AG04450 (cell line): ENCODE measurements around the gene SRRM1. TPM values are rescaled to one million over a fixed set of nuclear protein-coding genes. Genes with fewer than 3 reads are reported as not detected.
"Not testable (repeated sequence)": the region's sequence is repeated elsewhere in the genome, so short reads cannot be mapped to it uniquely, and the experiment has no call there.

Source experiments
- CTCF ChIA-PET: fragments of 300-600, 350-600 bp; formaldehyde crosslinking; extraction: SDS; loops from one replicate; lab custom pipeline; 2022; ENCODE audit warnings: antibody characterized with exemption, inconsistent platforms; lab: Charles Lee
- POLR2A ChIA-PET: fragments of 350-600 bp; formaldehyde crosslinking; extraction: SDS; loops from one replicate; lab custom pipeline; 2021; ENCODE audit warnings: antibody characterized with exemption, inconsistent platforms; lab: Yijun Ruan, JAX
- DNase-seq: peaks from one replicate; pipeline ENCODE4 v3.0.0-alpha.2; 2011; ENCODE audit warnings: low read depth, low spot score
- H3K27ac ChIP-seq: one replicate; pipeline ENCODE4 v1.5.1; 2012; ENCODE audit warnings: low read depth, low read length, control low read depth
- H3K27me3 ChIP-seq: one replicate; pipeline ENCODE4 v1.6.0; 2012; ENCODE audit warnings: low read length; ENCODE audit not compliant: control insufficient read depth, insufficient read depth
- H3K4me3 ChIP-seq: 2 replicates; pipeline ENCODE4 v1.5.1; 2011; ENCODE audit warnings: mild to moderate bottlenecking, low read depth, low read length, control low read depth
- H3K9me3 ChIP-seq: 2 replicates; pipeline ENCODE4 v1.5.1; 2012; ENCODE audit warnings: low read length; ENCODE audit not compliant: control insufficient read depth, insufficient read depth
- CTCF ChIP-seq: IDR thresholded peaks from 2 replicates; pipeline ENCODE4 v1.5.1; 2011; ENCODE audit warnings: low read depth, low read length, control low read depth, inconsistent platforms
- polyA plus RNA-seq: library from polyadenylated mRNA; depleted of rRNA; stranded (reverse); fragments of >200 nt; gene quantifications from 2 replicates; pipeline ENCODE4 v1.2.3, GENCODE V29; 2011

Gene SRRM1
- polyA plus RNA-seq, 1 experiment: 61.2 TPM

- ChIA-PET POLR2A (interaction anchor here (0.7 to 1.4 kb wide), 3 partner anchors 9 to 105 kb away, joined by 3 to 4 read pairs (median 3); no protein-coding TSS in a partner anchor), CTCF (interaction anchor here (1.0 to 3.2 kb wide), 4 partner anchors 15 to 162 kb away, joined by 3 to 28 read pairs (median 9); no protein-coding TSS in a partner anchor)
- no peak overlapping the region for H3K27ac ChIP-seq
- no peak overlapping the region for H3K4me3 ChIP-seq
- no peaks in the 10 kb centered on the region for H3K27me3 ChIP-seq
- H3K9me3 ChIP-seq: peaks cover 2% of the 10 kb centered on the region
- DNase-seq: no peak
- no peak for TF ChIP-seq CTCF
These were observed 30.2 kb downstream of the SRRM1 start for GRCh38 chr1:24673341-24673740.

- POLR2A ChIA-PET, H3K9me3 ChIP-seq, H3K27me3 ChIP-seq, H3K27ac ChIP-seq, H3K4me3 ChIP-seq, DNase-seq, CTCF ChIA-PET: not testable (repeated sequence)
These were observed 35.3 kb downstream of the SRRM1 start for GRCh38 chr1:24678421-24678820.

GRCh38 chr1:24679725-24680124 lies 36.6 kb downstream of the SRRM1 start:
- Histone ChIP-seq H3K27ac (no peak overlapping the region), H3K9me3 (peaks cover 2% of the 10 kb centered on the region), H3K27me3 (no peaks in the 10 kb centered on the region), H3K4me3 (no peak overlapping the region)
- TF ChIP-seq CTCF: no peak
- CTCF ChIA-PET: interaction anchor here (1.3 kb wide), 1 partner anchor 9 kb away, joined by 6 read pairs; no protein-coding TSS in a partner anchor
- DNase-seq: no peak
- POLR2A ChIA-PET: no interaction called here

GRCh38 chr1:24683713-24684162 lies 40.6 kb downstream of the SRRM1 start:
- no peak overlapping the region for H3K4me3 ChIP-seq

GRCh38 chr1:24688033-24688432 lies 44.9 kb downstream of the SRRM1 start:
- POLR2A ChIA-PET: interaction anchor here (0.7 to 2.1 kb wide), 4 partner anchors 17 to 143 kb away, joined by 3 to 27 read pairs (median 5); partner anchors contain the start of gene CLIC4
- CTCF ChIA-PET: interaction anchor here (0.6 to 9.6 kb wide), 51 partner anchors 8 to 210 kb away, joined by 3 to 223 read pairs (median 5); partner anchors contain the start of gene CLIC4
- H3K4me3 ChIP-seq: no peak overlapping the region

More at GRCh38 chr1:24683713-24684162, 40.6 kb downstream of the SRRM1 start:
- DNase-seq: peak; percentile 86
- ChIA-PET POLR2A (interaction anchor here (0.6 to 1.7 kb wide), 16 partner anchors 11 to 160 kb away, joined by 3 to 26 read pairs (median 4); partner anchors contain the start of gene CLIC4), CTCF (interaction anchor here (0.5 to 2.2 kb wide), 14 partner anchors 22 to 1550 kb away, joined by 3 to 32 read pairs (median 4); partner anchors contain the start of genes CEP85 and CLIC4)
- no peaks in the 10 kb centered on the region for H3K9me3 ChIP-seq
- no peaks in the 10 kb centered on the region for H3K27me3 ChIP-seq
- no peak for TF ChIP-seq CTCF
- peak overlapping the region; percentile 85 for H3K27ac ChIP-seq

More at GRCh38 chr1:24688033-24688432, 44.9 kb downstream of the SRRM1 start:
- DNase-seq: no peak
- no peak for TF ChIP-seq CTCF
- no peaks in the 10 kb centered on the region for H3K9me3 ChIP-seq
- H3K27ac ChIP-seq: no peak overlapping the region
- H3K27me3 ChIP-seq: no peaks in the 10 kb centered on the region
